MCF 10A (cell line): ENCODE results near the gene ASB15. TPM values are rescaled to one million over a fixed set of nuclear protein-coding genes. Genes with fewer than 3 reads are reported as not detected.

Experiments
- BruUV-seq: library from RNA; stranded (reverse); fragments of 400-500 nt; replicated peaks from 2 replicates; lab custom pipeline; 2021; lab: Mats Ljungman, UMichigan
- CTCF ChIA-PET: fragments of 300-600 bp; sonication (Branson Sonifier 250); formaldehyde crosslinking; extraction: SDS; loops from one replicate; lab custom pipeline; 2021; ENCODE audit warnings: antibody characterized with exemption, inconsistent platforms; lab: Yijun Ruan, JAX
- POLR2A ChIA-PET: fragments of 300-600, 350-650 bp; sonication (Branson Sonifier 250); formaldehyde crosslinking; extraction: SDS; loops from one replicate; lab custom pipeline; 2020; ENCODE audit warnings: antibody characterized with exemption, inconsistent platforms; lab: Yijun Ruan, JAX
- DNase-seq: peaks from one replicate; pipeline ENCODE4 v3.0.0-alpha.2; 2018; ENCODE audit not compliant: unreplicated experiment
- H3K27ac Mint-ChIP-seq: one replicate; pipeline ENCODE4 v1.8.0; 2022; ENCODE audit warnings: mild to moderate bottlenecking, low read depth, mixed read lengths; ENCODE audit not compliant: unreplicated experiment
- H3K27me3 Mint-ChIP-seq: one replicate; pipeline ENCODE4 v1.8.0; 2022; ENCODE audit warnings: mixed read lengths; ENCODE audit not compliant: insufficient read depth, unreplicated experiment
- H3K36me3 Mint-ChIP-seq: one replicate; pipeline ENCODE4 v1.8.0; 2022; ENCODE audit warnings: mild to moderate bottlenecking, moderate library complexity, mixed read lengths; ENCODE audit not compliant: insufficient read depth, unreplicated experiment
- H3K4me1 Mint-ChIP-seq: one replicate; pipeline ENCODE4 v1.8.0; 2022; ENCODE audit warnings: mixed read lengths; ENCODE audit not compliant: insufficient read depth, unreplicated experiment
- H3K4me3 Mint-ChIP-seq: one replicate; pipeline ENCODE4 v1.8.0; 2022; ENCODE audit warnings: mild to moderate bottlenecking, moderate library complexity, mixed read lengths; ENCODE audit not compliant: unreplicated experiment
- H3K9me3 Mint-ChIP-seq: one replicate; pipeline ENCODE4 v1.8.0; 2022; ENCODE audit warnings: mixed read lengths; ENCODE audit not compliant: unreplicated experiment
- CTCF ChIP-seq: fragments of 200-600 bp; IDR thresholded peaks from one replicate; pipeline ENCODE4 v1.8.0; 2022; ENCODE audit warnings: antibody characterized with exemption, mild to moderate bottlenecking; ENCODE audit not compliant: unreplicated experiment
- intact Hi-C: fragments of 100-400 bp; cut with micrococcal nuclease; formaldehyde crosslinking; loops from 2 replicates; pipeline ENCODE4 v1.14.1; 2022
- total RNA-seq: library from RNA; stranded (reverse); gene quantifications from 2 replicates; pipeline ENCODE4 v1.2.3, GENCODE V29; 2022

ASB15 gene
- total RNA-seq, 1 experiment from 2014 or later: not detected

DNA sequence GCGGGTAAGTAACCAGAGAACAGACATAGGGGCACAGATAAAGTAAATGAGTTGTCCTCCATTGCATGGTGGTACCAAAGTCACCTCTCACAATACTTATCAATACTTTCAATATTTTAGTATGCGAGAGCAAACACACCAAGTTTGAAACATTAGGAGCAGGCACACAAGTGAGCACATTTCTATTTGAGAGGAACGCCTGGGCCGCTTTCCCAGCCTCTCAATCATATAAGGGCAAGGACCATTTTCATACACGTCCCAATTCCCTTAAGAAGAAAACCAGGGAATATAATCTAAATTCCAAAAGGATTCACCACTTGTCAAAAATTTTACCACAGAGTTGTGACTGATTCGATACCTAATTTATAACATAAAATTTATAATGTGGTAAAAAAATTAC, 61.6 kb downstream of the ASB15 start:
- DNase-seq: no peak
- Mint-ChIP-seq H3K4me3 (no peak overlapping the region), H3K9me3 (no peaks in the 10 kb centered on the region), H3K27me3 (no peaks in the 10 kb centered on the region), H3K36me3 (no peaks in the 10 kb centered on the region), H3K4me1 (no peaks in the 10 kb centered on the region), H3K27ac (no peak overlapping the region)
- TF ChIP-seq CTCF: no peak
- intact Hi-C loops: no loop called here
- ChIA-PET POLR2A (interaction anchor here (1.3 kb wide), 1 partner anchor 12 kb away, joined by 3 read pairs; no protein-coding TSS in a partner anchor), CTCF (interaction anchor here (0.7 kb wide), 1 partner anchor 10 kb away, joined by 5 read pairs; no protein-coding TSS in a partner anchor)
- no TSS peak for BruUV-seq

DNA sequence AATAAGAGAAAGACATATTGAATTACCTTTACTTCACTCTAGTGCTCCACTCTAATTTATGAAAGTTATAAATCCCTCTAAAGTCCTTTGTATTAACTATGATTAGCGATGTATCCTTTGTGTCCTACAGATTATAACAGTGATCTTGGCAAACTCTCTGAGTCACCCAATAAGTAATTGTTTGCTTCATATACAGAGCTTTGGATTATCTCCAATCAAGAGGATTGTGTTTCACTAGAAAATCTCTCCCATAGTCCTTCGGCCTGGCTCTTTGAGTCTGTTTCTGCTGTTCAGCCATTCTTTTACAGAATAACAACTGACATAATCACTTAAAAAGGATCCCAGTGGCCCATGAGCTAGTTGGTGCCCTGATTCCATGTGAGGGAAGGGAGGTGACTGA, 63.5 kb downstream of the ASB15 start:
- Mint-ChIP-seq H3K27me3 (no peaks in the 10 kb centered on the region), H3K36me3 (no peaks in the 10 kb centered on the region), H3K27ac (no peak overlapping the region), H3K4me1 (no peaks in the 10 kb centered on the region), H3K9me3 (no peaks in the 10 kb centered on the region), H3K4me3 (no peak overlapping the region)
- intact Hi-C loops: no loop called here
- DNase-seq: no peak
- ChIA-PET POLR2A (interaction anchor here (0.7 to 1.6 kb wide), 5 partner anchors 9 to 104 kb away, joined by 3 to 7 read pairs (median 3); no protein-coding TSS in a partner anchor), CTCF (interaction anchor here (0.6 to 1.7 kb wide), 4 partner anchors 9 to 1572 kb away, joined by 3 to 7 read pairs (median 4); no protein-coding TSS in a partner anchor)
- no peak for TF ChIP-seq CTCF
- BruUV-seq: no TSS peak

DNA sequence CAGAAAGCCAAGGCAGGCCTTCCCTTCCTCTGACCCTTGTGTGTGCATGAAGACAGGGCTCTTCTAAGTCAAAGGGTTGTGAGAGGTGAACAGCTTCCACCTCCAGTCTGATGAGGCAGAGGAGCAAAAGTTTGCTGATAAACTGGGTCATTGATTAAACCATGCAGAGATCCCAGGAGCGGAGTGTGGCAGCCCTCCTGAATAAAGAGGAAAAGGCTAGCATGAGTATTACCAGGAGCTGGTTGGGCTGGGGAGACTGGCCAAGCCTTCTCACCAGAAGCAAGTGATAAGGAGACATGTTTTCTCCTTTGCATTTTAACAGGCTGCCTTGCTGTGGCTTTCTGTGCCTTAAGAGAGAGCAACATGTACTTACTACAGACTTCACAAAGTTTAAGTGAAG, 64.3 kb downstream of the ASB15 start:
- no peak for TF ChIP-seq CTCF
- no peaks in the 10 kb centered on the region for H3K4me1 Mint-ChIP-seq
- no peaks in the 10 kb centered on the region for H3K27me3 Mint-ChIP-seq
- no peak overlapping the region for H3K27ac Mint-ChIP-seq
- ChIA-PET POLR2A (interaction anchor here (0.7 to 1.2 kb wide), 5 partner anchors 9 to 103 kb away, joined by 3 to 7 read pairs (median 3); no protein-coding TSS in a partner anchor), CTCF (interaction anchor here (0.6 to 1.7 kb wide), 4 partner anchors 9 to 114 kb away, joined by 5 to 7 read pairs (median 6); no protein-coding TSS in a partner anchor)
- no TSS peak for BruUV-seq
- no peak overlapping the region for H3K4me3 Mint-ChIP-seq
- H3K36me3 Mint-ChIP-seq: no peaks in the 10 kb centered on the region
- no peak for DNase-seq
- no peaks in the 10 kb centered on the region for H3K9me3 Mint-ChIP-seq
- intact Hi-C loops: no loop called here

- ChIA-PET CTCF (interaction anchor here (0.6 to 1.7 kb wide), 6 partner anchors 10 to 114 kb away, joined by 4 to 7 read pairs (median 6); no protein-coding TSS in a partner anchor), POLR2A (interaction anchor here (0.8 to 1.3 kb wide), 4 partner anchors 10 to 96 kb away, joined by 3 to 5 read pairs (median 3); no protein-coding TSS in a partner anchor)
These were observed 64.9 kb downstream of the ASB15 start for GRCh38 chr7:123666492-123666891.

More at GRCh38 chr7:123666492-123666891, 64.9 kb downstream of the ASB15 start:
- no peak overlapping the region for H3K4me3 Mint-ChIP-seq
- H3K27me3 Mint-ChIP-seq: no peaks in the 10 kb centered on the region
- intact Hi-C loops: no loop called here
- H3K27ac Mint-ChIP-seq: no peak overlapping the region
- no TSS peak for BruUV-seq
- H3K4me1 Mint-ChIP-seq: no peaks in the 10 kb centered on the region
- H3K36me3 Mint-ChIP-seq: no peaks in the 10 kb centered on the region
- no peak for DNase-seq
- TF ChIP-seq CTCF: no peak
- H3K9me3 Mint-ChIP-seq: no peaks in the 10 kb centered on the region
